Epithelial cell of prostate (primary cell): ENCODE measurements around the gene SMIM30.
A peak's percentile ranks its signal among the peaks of the same experiment; 100 is the strongest.

Experiments
- DNase-seq: peaks from one replicate; pipeline ENCODE4 v3.0.0-alpha.2; 2011; ENCODE audit warnings: low read depth, low spot score
- H3K27ac ChIP-seq: fragments of 450-650 bp; 2 replicates; pipeline ENCODE4 v1.5.1; 2017; ENCODE audit warnings: mild to moderate bottlenecking

The SMIM30 gene

GRCh38 chr7:113113912-113114311, 4.4 kb downstream of the SMIM30 start:
- DNase-seq, result no peak
- H3K27ac ChIP-seq, result no peak overlapping the region

GRCh38 chr7:113109718-113110117, 8.6 kb downstream of the SMIM30 start:
- H3K27ac ChIP-seq, result no peak overlapping the region
- no peak for DNase-seq

- H3K27ac ChIP-seq, result peak overlapping the region; percentile 83
- DNase-seq, result no peak
Observed at GRCh38 chr7:113100121-113100603, 18.2 kb downstream of the SMIM30 start.

GRCh38 chr7:113099284-113099919, 19.0 kb downstream of the SMIM30 start:
- peak overlapping the region; percentile 83 for H3K27ac ChIP-seq
- DNase-seq, result peak; percentile 71

- no peak overlapping the region for H3K27ac ChIP-seq
- DNase-seq, result no peak
Observed at GRCh38 chr7:113094517-113095249, 23.7 kb downstream of the SMIM30 start.

GRCh38 chr7:113093561-113093960, 24.8 kb downstream of the SMIM30 start:
- DNase-seq, result no peak
- no peak overlapping the region for H3K27ac ChIP-seq

- no peak overlapping the region for H3K27ac ChIP-seq
- no peak for DNase-seq
Observed at GRCh38 chr7:113092762-113093161, 25.6 kb downstream of the SMIM30 start.

GRCh38 chr7:113087071-113087998, 31.0 kb downstream of the SMIM30 start:
- peak; percentile 43 for DNase-seq
- peak overlapping the region; percentile 82 for H3K27ac ChIP-seq

- H3K27ac ChIP-seq, result peak within 1 kb of the TSS; percentile 82
- DNase-seq, result no peak
Observed at GRCh38 chr7:113086431-113086888, 31.9 kb downstream of the SMIM30 start, which contains the start of gene GPR85. GPR85 (minus strand) TSS chr7:113086827; CDS start chr7:113084721, 2,106 bp downstream.

GRCh38 chr7:113085781-113086390, 32.5 kb downstream of the SMIM30 start:
- peak overlapping the region; percentile 82 for H3K27ac ChIP-seq

GRCh38 chr7:113084496-113085172, 33.7 kb downstream of the SMIM30 start:
- DNase-seq, result no peak

More at GRCh38 chr7:113085781-113086390, 32.5 kb downstream of the SMIM30 start:
- DNase-seq, result no peak

GRCh38 chr7:113083816-113084495, 34.4 kb downstream of the SMIM30 start:
- DNase-seq, result no peak
- no peak overlapping the region for H3K27ac ChIP-seq

More at GRCh38 chr7:113084496-113085172, 33.7 kb downstream of the SMIM30 start:
- H3K27ac ChIP-seq, result no peak overlapping the region

- no peak overlapping the region for H3K27ac ChIP-seq
- DNase-seq, result no peak
Observed at GRCh38 chr7:113083132-113083815, 35.1 kb downstream of the SMIM30 start.

GRCh38 chr7:113078331-113078730, 40.0 kb downstream of the SMIM30 start:
- no peak for DNase-seq
- no peak overlapping the region for H3K27ac ChIP-seq

- H3K27ac ChIP-seq, result no peak overlapping the region
- no peak for DNase-seq
Observed at GRCh38 chr7:113076703-113077102, 41.7 kb downstream of the SMIM30 start.

- H3K27ac ChIP-seq, result no peak overlapping the region
- DNase-seq, result no peak
Observed at GRCh38 chr7:113071465-113071864, 46.9 kb downstream of the SMIM30 start.
